ENCODE measurements around the gene ACD. TPM values are rescaled to one million over a fixed set of nuclear protein-coding genes. Genes with fewer than 3 reads are reported as not detected.

ACD gene
- total and polyA plus RNA-seq, 8 donors = 12.9 to 27.5 (median 23.2) TPM

GRCh38 chr16:67637625-67638024, 22.4 kb downstream of the ACD start:
- ATAC-seq (no peak), DNase-seq (no peak)
- intact Hi-C loops (cut with DNase I) = no loop called here
- Histone ChIP-seq H3K36me3 (peaks cover 0 to 73% of the 10 kb centered on the region in 2 donors), H3K4me1 (peaks cover 0 to 4% of the 10 kb centered on the region in 2 donors), H3K9me3 (no peaks in the 10 kb centered on the region), H3K4me3 (no peak overlapping the region), H3K27ac (no peak overlapping the region), H3K27me3 (no peaks in the 10 kb centered on the region)
- no peak for TF ChIP-seq CTCF (IDR thresholded peaks at IDR 0.05)

- DNase-seq (no peak), ATAC-seq (no peak)
- intact Hi-C loops (cut with DNase I) = no loop called here
- Histone ChIP-seq H3K36me3 (peaks cover 0 to 82% of the 10 kb centered on the region in 2 donors), H3K27ac (no peak overlapping the region), H3K9me3 (no peaks in the 10 kb centered on the region), H3K27me3 (no peaks in the 10 kb centered on the region), H3K4me3 (no peak overlapping the region), H3K4me1 (no peaks in the 10 kb centered on the region)
- no peak for TF ChIP-seq CTCF (IDR thresholded peaks at IDR 0.05)
Measured at GRCh38 chr16:67636713-67637112, 23.3 kb downstream of the ACD start.

- H3K9me3 ChIP-seq = no peaks in the 10 kb centered on the region
- peaks cover 0 to 98% of the 10 kb centered on the region in 2 donors for H3K36me3 ChIP-seq
- ATAC-seq = no peak
Measured at GRCh38 chr16:67632415-67633172, 27.5 kb downstream of the ACD start.

GRCh38 chr16:67628216-67628615, 31.8 kb downstream of the ACD start:
- Histone ChIP-seq H3K27me3 (no peaks in the 10 kb centered on the region), H3K9me3 (no peaks in the 10 kb centered on the region), H3K36me3 (peaks cover 0 to 96% of the 10 kb centered on the region in 2 donors), H3K27ac (no peak overlapping the region), H3K4me3 (no peak overlapping the region), H3K4me1 (no peaks in the 10 kb centered on the region)
- ATAC-seq (no peak), DNase-seq (no peak)
- intact Hi-C loops (cut with DNase I) = no loop called here
- TF ChIP-seq CTCF (IDR thresholded peaks at IDR 0.05) = no peak

More at GRCh38 chr16:67632415-67633172, 27.5 kb downstream of the ACD start:
- intact Hi-C loops (cut with DNase I) = no loop called here
- Histone ChIP-seq H3K4me3 (no peak overlapping the region), H3K4me1 (no peaks in the 10 kb centered on the region), H3K27me3 (no peaks in the 10 kb centered on the region), H3K27ac (no peak overlapping the region)
- TF ChIP-seq CTCF (IDR thresholded peaks at IDR 0.05) = no peak
- peak in 1 of 4 donors; percentile 61 for DNase-seq

- no peak for TF ChIP-seq CTCF (IDR thresholded peaks at IDR 0.05)
- H3K9me3 ChIP-seq = no peaks in the 10 kb centered on the region
- ATAC-seq = no peak
- DNase-seq = no peak
- no peak overlapping the region for H3K27ac ChIP-seq
- no peaks in the 10 kb centered on the region for H3K4me1 ChIP-seq
- H3K4me3 ChIP-seq = no peak overlapping the region
- H3K36me3 ChIP-seq = peaks cover 0 to 84% of the 10 kb centered on the region in 2 donors
- H3K27me3 ChIP-seq = no peaks in the 10 kb centered on the region
- intact Hi-C loops (cut with DNase I) = no loop called here
Measured at GRCh38 chr16:67613808-67614207, 46.3 kb downstream of the ACD start.

Measured in left lung (tissue), 10 donors.